GM10266 (cell line): ENCODE measurements around the gene PANX1.

Experiments
- DNase-seq: peaks from one replicate; pipeline ENCODE4 v3.0.0; 2012; ENCODE audit errors: extremely low spot score
- TF ChIP-seq, protein P1 (sequence below): IDR thresholded peaks from 2 replicates; pipeline ENCODE4 v1.5.1; 2012; ENCODE audit warnings: mild to moderate bottlenecking, low read depth; ENCODE audit not compliant: control insufficient read depth, insufficient read depth; ENCODE audit errors: missing control alignments

Gene PANX1

DNA sequence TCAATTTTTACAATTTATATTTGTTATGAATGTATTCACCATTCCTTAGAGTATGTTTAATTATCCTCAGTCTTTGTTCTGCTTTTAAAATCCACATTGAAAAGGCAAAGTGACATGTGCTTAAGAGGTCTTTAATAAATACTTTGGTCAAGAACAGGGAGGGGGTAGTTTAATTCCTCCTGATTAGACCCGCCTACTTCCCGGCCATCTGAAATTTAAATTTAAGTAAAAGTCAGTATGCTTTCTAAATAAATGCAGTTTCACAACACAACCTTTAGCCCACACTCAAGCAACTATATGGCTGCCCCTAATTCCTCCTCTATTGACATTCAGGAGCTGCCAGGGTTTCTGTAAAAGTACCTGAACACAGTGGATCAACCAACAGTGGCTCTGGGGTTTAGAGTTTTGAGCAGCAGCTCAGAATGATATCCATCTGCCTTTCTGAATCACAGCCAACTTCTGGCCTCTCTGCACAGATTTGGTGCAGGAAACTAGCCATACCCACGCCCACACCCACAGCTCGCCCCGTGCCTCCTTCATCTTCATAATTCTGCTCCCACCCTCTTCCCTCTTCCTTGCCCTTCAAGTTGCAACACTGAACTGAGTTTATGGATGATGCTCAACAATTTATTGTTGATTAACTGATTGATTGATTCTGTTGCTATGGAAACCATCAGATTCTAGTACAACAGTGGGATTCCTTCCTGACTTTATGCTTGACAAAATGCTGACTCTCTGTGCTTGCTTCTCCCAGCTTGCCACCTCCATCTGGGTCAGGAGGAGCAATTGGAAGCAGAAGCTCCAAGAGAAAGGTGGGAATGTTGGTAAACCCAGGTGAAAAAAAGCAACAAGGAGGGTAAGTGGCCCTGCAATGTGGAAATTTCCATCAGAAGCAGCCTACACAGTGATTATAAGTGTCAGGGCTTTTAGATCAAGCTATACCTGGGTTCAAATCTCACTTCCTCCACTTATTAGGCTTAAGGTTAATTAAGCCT, 70.8 kb downstream of the PANX1 start:
- TF ChIP-seq, protein P1, sequence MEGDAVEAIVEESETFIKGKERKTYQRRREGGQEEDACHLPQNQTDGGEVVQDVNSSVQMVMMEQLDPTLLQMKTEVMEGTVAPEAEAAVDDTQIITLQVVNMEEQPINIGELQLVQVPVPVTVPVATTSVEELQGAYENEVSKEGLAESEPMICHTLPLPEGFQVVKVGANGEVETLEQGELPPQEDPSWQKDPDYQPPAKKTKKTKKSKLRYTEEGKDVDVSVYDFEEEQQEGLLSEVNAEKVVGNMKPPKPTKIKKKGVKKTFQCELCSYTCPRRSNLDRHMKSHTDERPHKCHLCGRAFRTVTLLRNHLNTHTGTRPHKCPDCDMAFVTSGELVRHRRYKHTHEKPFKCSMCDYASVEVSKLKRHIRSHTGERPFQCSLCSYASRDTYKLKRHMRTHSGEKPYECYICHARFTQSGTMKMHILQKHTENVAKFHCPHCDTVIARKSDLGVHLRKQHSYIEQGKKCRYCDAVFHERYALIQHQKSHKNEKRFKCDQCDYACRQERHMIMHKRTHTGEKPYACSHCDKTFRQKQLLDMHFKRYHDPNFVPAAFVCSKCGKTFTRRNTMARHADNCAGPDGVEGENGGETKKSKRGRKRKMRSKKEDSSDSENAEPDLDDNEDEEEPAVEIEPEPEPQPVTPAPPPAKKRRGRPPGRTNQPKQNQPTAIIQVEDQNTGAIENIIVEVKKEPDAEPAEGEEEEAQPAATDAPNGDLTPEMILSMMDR, result no peak
- no peak for DNase-seq

DNA sequence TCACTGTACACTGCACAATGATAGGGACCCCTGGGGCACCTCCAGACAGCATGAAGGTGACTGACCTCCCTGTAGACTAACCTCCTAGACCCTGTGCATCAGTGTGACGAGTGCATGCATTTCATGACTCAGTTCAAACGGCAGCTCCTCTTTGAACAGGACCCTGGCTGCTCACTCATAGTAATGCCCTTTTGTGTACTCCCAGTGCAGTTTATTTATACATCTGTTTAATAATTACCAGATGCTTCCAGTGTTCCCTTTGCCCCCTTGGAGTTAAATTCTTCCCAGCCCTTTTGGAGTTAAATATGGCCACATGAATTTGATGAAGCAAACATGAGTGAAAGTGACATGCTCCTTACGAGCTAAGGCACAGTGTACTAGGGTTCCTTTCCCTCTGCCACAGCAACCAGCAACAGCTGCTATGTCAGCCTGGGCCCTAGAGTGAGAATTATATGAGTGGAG, 72.4 kb downstream of the PANX1 start:
- TF ChIP-seq, protein P1, result no peak
- DNase-seq, result no peak

DNA sequence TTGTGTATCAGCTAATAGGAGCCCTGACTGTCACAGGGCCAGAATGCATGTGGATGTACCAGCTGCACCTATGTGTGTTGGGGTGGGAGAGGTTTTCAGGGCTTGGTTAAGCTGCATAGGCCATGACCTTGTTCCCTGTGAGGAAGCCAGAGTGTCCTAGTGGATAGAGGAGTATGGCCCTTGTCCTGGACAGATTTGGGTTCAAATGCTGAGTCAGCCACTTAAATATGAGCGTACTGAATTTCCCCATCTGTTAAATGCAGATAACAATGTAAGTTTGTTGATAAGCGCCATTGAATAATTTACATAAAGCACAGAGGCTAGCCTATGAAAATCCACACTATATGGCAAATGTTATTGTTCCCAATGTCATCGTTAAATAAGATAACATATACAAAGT, 74.4 kb downstream of the PANX1 start:
- TF ChIP-seq, protein P1, result no peak
- DNase-seq, result no peak

DNA sequence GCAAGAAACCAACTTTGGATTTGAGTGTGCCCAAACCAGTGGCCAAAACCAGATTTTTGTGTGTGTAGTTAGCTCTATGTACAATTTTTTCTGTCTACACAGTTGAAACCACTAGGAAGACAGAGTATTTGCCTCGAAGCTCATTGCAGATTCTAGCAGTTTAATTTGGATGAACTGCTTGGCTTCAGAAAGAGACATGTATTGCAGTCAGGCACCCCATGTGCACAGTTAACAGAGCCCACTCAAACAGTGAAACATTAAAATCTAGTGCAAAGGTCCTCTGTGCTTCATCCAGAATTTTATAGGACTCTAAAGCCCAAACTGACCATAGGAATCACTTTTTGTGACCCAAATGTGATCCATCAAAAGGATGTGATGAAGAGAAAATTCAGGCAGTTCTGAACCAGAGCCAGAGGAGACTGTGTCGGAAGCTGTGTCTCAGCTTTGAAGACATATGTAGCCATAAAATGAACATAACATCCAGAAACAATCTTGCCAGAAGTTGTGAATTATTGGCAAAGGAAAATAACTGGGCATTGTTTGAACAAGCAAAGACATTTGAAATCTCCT, 82.7 kb downstream of the PANX1 start:
- no peak for DNase-seq
- TF ChIP-seq, protein P1, result no peak

DNA sequence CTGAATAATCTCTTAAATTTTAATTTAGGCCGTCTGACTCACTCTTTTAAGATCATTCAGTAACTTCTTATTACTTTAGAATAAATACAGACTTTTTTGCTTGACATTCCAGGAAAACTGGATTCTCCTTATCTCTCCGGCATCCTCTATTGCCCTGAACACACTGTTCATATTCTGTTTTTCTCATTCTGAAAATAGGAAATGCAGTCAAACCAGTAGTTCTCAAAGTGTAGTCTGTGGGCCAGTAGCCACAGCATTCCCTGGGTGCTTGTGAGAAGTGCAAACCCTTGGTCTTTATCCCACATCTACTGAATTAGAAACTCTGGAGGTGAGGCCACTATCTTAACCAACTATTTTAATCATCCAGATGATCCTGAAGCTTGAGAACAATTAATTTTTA, 84.3 kb downstream of the PANX1 start:
- TF ChIP-seq, protein P1, result no peak
- no peak for DNase-seq

DNA sequence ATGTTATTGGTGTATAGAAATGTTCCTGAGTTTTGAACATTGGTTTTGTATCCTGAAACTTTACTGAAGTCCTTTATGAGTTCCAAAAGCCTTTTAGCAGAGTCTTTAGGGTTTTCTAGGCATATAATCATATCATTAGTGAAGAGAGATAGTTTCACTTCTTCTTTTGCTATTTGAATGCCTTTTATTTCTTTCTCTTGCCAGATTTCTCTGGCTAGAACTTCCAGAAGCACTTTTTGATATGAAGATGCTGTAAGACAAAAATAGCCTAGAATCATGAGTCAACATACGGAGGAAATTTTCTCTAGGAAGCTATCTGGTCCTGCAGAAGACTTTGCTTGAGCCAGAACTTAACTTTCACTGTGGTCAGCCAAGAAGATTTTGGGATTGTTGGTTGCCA, 89.1 kb downstream of the PANX1 start:
- TF ChIP-seq, protein P1, result no peak
- no peak for DNase-seq

DNA sequence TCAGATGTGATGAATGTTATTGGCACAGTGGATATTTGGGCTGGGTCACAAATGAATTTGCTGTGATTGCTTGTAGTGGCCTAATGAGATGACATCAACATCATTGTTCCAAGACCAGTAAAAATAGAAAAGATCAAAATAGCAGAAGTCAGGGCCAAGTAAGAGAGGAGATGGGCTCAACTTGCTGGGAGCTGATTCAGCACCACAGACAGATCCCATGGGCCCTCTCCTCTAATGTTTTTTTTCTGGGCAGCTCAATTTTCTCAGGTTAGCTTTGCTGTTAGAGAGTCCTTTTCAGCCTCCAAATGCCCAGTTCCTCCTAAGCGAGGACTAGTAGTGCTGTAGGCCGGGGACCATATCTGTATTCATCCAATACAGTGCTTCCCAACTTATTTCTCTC, 89.7 kb downstream of the PANX1 start:
- DNase-seq, result no peak
- TF ChIP-seq, protein P1, result no peak
